GM21825 (cell line): ENCODE results near the gene ZNF256.

Experiments used
- ATAC-seq: cut with Tn5 transposase; IDR thresholded peaks from one replicate; pipeline ENCODE4 v1.9.1; 2021; ENCODE audit warnings: mild to moderate bottlenecking, moderate library complexity; ENCODE audit not compliant: unreplicated experiment

ZNF256 gene

DNA sequence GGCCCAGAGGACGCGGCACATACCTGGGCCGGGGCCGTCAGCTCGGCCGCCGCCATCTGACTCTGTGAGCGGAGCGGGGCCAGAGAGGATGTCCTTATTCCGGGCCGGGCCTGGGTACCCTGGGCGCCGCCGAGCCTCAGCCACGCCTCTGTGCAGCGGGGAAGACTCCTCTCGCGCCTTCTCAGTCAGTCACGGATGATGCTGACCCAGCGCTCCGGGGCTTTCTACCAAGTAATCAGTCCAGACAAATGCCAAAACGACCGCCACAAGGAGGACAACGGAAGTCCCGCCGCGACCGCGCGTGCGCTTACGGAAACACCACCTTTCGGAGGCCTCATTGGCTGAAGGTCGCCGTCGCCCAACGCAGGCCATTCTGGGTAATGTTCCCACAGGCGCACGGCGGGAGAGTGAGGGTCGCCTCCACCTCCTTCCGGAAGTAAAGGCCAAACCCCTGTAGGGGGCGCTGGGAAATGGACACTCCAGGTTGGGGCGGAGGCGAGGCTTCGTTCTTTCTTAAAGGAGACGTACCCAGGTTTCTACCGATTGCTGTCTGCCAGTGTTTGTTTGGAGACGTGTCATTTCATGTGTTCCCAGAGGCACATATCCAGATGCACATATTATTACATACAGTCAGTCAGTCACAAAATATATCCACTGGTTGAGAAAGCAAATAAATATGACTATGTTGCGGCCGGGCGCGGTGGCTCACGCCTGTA, at the start of gene ZNF256:
ZNF256 (minus strand) TSS at position 288 of the 716 bp plus-strand sequence; CDS start at position 56, 232 bp downstream.
- ATAC-seq = peak; percentile 87

- no peak for ATAC-seq
These were observed 45.3 kb upstream of the ZNF256 start for GRCh38 chr19:57992841-57993240.

- ATAC-seq = no peak
These were observed 31.2 kb upstream of the ZNF256 start for GRCh38 chr19:57978586-57979289.

GRCh38 chr19:57974434-57974833, 26.9 kb upstream of the ZNF256 start, which contains the start of gene C19orf18:
C19orf18 (minus strand) TSS chr19:57974534; CDS start chr19:57974432, 102 bp downstream.
- ATAC-seq = no peak

- ATAC-seq = no peak
These were observed 17.3 kb upstream of the ZNF256 start for GRCh38 chr19:57964761-57965160.

GRCh38 chr19:57961785-57962184, 14.3 kb upstream of the ZNF256 start:
- ATAC-seq = no peak

DNA sequence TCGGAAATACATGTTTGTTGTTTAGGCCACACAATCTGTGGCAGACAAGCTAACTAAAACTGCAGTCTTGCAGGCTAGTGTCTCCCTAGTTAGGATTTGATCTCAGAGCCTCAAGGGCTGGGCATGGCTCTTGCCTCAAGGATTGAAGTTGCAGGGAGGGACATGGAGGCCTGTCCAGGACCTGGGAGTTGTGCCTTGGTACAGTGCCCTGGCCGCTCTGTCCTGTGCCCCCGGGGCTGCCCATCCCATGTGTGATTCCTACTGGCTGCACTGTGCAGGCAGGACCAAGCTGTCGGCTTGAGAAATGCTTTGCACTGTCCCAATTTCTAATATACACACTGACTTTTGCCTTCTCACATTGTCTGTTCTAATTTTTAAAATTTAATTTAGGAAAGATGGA, 7.5 kb upstream of the ZNF256 start:
- no peak for ATAC-seq

GRCh38 chr19:57949702-57950101, 2.2 kb upstream of the ZNF256 start:
- no peak for ATAC-seq

- ATAC-seq = no peak
These were observed 1.8 kb upstream of the ZNF256 start for GRCh38 chr19:57949296-57949695.

DNA sequence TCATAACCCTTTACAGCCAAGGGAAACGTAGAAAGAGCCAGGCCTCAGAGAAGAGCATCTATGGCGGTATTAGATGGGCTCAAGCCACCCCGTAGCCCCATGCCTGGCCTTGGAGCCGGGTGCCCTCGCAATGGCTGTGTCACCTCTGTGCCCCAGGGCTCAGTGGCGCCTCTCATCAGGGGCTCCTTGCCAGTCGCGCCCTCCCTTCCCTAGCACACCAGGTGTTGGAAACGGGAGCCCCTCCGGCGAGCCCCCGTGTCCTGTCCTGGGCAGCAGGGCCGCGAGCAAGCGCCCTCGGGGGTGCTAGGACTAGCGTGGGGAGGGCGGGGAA, 453 bp downstream of the ZNF256 start:
- ATAC-seq = no peak

DNA sequence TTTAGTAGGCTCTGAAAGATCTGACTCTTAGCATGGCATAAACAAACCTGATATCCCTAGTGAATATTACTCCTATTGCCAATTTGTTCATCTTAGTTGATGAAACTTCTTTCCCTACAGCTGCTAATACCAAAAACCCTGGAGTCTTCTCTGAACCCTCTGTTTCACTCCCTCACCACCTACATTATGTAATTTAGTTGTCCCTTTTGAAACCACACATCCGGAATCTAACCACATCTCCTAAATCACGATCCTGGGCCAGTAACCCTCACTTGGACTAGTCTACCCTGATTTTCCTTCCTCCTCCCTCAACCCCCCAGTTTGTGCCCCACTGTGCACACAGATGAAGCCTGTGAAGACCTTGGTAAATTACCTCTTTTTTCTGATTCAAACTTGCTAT, 1.2 kb downstream of the ZNF256 start:
- ATAC-seq = no peak

GRCh38 chr19:57941593-57941992, 5.9 kb downstream of the ZNF256 start:
- no peak for ATAC-seq

DNA sequence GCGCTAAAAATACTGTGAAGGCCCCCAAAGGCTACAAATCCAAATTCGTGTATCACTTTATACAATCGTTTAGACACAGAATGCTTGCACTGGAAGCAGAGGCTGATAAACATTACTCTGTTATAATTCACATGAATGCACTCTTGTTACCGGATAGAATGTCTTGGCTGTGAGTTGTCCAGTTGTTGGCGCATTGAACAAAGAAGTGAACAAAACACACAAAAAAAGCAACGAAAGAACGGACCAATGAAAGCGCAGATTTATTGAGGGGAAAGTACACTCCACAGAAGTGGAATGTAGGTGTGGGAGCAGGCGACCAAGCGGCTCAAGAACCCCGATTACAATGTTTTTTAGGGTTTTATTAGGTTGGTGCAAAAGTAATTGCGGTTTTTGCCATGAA, 11.8 kb downstream of the ZNF256 start:
- ATAC-seq = no peak

DNA sequence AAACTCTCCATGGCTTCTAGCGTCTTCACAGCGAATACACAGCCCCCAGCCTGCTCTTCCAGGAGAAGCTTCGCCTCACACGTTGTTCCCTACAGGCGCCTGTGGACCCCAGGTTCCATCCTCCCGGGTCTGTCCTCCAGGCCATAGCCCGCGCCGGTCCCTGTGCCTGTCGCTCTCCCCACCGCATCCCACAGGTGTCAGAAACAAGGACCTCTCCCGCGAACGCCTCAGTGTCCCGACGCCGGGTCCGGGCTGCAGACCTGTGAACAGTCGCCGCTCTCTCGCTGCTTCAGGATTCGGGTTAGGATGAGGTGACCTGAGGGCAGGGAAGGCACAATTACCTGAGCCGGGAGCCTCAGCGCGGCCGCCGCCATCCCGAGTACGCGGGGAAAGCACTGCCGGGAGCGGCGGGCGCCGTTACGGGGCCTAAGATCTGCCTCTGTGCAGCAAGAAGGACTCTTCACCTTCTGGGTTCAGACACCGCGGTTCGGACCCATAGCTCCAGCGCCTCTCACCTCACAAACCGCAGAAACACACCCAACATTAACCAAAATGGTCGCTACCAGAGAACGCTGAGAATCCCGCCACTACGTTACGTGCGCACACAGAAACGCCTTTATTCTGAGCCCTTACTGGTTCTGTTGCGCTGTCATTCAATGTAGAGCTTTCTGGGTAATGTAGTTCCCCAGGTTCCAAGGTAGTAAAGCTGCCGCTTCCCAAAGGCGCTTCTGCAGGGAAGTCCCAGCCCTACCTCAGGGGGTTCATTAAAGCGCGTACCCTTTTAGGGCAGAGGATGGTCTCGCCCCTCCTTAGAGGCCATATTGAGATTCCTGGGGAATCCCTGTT, 12.5 kb downstream of the ZNF256 start, which contains the start of gene ZNF418:
ZNF418 (minus strand) TSS at position 583 of the 846 bp plus-strand sequence. CDS start 1,580 bp downstream, outside the sequence.
- peak; percentile 76 for ATAC-seq

- no peak for ATAC-seq
These were observed 19.9 kb downstream of the ZNF256 start for GRCh38 chr19:57927587-57927986.

DNA sequence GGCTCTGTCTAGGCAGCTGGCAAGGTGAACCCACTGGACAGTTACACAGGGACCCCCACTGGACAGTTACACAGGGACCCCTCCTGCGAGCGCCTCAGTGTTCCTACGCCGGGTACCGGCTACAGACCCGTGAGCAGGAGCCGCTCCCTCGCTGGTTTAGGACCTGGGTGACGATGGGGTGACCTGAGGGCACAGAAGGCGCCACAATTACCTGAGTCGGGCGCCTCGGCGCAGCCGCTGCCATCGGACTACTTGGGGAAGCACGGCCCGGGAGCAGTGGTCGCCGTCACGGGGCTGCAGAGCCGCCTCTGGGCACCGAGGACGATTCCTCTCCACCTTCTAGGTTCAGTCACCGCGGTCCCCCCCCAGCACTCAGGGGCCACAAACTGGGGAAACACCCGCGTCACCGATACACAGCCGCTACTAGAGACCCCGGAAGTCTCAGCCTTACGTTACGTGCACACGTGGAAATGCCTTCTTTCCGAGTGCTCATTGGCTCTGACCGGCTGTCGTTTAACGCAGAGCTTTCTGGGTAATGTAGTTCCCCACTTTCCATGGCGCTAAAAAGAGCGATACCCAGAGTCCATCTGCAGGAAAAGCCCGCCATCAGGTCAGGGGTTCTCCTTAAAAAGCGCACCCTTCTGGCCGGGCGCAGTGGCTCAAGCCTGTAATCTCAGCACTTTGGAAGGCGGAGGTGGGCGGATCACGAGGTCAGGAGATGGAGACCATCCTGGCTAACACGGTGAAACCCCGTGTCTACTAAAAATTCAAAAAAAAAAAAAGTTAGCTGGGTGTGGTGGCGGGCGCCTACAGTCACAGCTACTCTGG, 31.1 kb downstream of the ZNF256 start, which contains the start of gene ZNF417:
ZNF417 (minus strand) TSS at position 425 of the 828 bp plus-strand sequence; CDS start at position 244, 181 bp downstream.
- ATAC-seq = peak; percentile 93

DNA sequence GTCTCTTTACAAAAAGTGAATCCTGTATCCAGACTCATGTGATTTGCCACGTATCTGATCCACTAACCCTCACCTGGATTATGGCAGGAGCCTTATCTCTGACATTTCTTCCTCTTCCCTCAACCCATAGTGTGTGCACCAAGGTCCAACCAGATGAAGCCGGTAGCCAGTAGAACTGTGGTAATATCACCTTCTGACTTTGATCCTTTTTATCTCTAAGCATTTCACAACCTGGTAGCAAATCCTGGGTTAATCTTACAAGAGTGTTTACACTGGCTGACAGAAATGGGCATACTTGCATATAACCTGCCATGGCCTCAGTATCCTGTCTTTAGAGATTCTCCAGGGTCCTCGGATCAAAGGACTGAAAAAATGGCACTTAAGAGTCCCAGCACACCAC, 33.0 kb downstream of the ZNF256 start:
- no peak for ATAC-seq

DNA sequence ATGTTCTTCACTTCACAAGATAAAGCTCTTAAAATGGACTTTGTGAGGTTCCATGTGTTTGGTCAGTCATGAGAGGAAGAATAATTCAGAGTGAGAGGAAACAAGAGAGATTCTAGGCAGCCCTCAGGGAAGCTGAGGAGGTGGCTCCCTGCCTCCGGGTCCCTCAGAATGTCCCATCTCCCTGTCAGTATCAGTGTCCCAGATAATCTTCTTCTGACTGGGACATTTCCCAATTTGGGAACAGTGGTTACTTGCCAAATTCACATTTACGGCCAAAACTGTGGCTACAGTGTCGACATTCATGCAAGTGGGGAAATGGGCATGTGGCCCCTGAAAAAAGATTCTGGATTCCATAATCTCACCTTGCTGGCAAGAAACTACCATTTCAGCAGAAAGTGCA, 40.1 kb downstream of the ZNF256 start:
- no peak for ATAC-seq

GRCh38 chr19:57905258-57905657, 42.2 kb downstream of the ZNF256 start:
- ATAC-seq = no peak

- ATAC-seq = no peak
These were observed 43.8 kb downstream of the ZNF256 start for GRCh38 chr19:57903618-57904184.
